Hepatocyte (in vitro differentiated cells): ENCODE data around the gene TMEM174. TPM values are rescaled to one million over a fixed set of nuclear protein-coding genes. Genes with fewer than 3 reads are reported as not detected.

Experiments used
- DNase-seq: peaks from one replicate; pipeline ENCODE4 v3.0.0-alpha.2; 2016; ENCODE audit warnings: low spot score
- H2AFZ ChIP-seq: fragments of 200-600 bp; sonication (generic); 2 replicates; pipeline ENCODE4 v1.6.0; 2016; ENCODE audit warnings: antibody characterized with exemption, mild to moderate bottlenecking
- H3K27ac ChIP-seq: fragments of 200-600 bp; sonication (generic); 2 replicates; pipeline ENCODE4 v1.5.1; 2016; ENCODE audit warnings: mild to moderate bottlenecking
- H3K27me3 ChIP-seq: fragments of 200-600 bp; sonication (generic); 2 replicates; pipeline ENCODE4 v1.6.1; 2016
- H3K36me3 ChIP-seq: fragments of 200-600 bp; sonication (generic); replicated peaks from 2 replicates; pipeline ENCODE4 v1.5.1; 2016; ENCODE audit warnings: low read depth; ENCODE audit not compliant: insufficient read depth
- H3K4me1 ChIP-seq: fragments of 200-600 bp; sonication (generic); 2 replicates; pipeline ENCODE4 v1.5.1; 2016; ENCODE audit warnings: mild to moderate bottlenecking, moderate library complexity; ENCODE audit not compliant: insufficient read depth
- H3K4me2 ChIP-seq: fragments of 200-600 bp; sonication (generic); 2 replicates; pipeline ENCODE4 v1.6.0; 2016
- H3K4me3 ChIP-seq: fragments of 200-600 bp; sonication (generic); 2 replicates; pipeline ENCODE4 v1.5.1; 2016; ENCODE audit warnings: mild to moderate bottlenecking
- H3K79me2 ChIP-seq: fragments of 200-600 bp; sonication (generic); 2 replicates; pipeline ENCODE4 v1.6.0; 2017; ENCODE audit warnings: mild to moderate bottlenecking
- H3K9me2 ChIP-seq: fragments of 200-600 bp; sonication (generic); replicated peaks from 2 replicates; pipeline ENCODE4 v1.6.0; 2017; ENCODE audit warnings: mild to moderate bottlenecking; ENCODE audit not compliant: insufficient read depth
- H3K9me3 ChIP-seq: fragments of 200-600 bp; sonication (generic); 2 replicates; pipeline ENCODE4 v1.5.1; 2016; ENCODE audit warnings: low read depth, mild to moderate bottlenecking
- H4K20me1 ChIP-seq: fragments of 200-600 bp; sonication (generic); 2 replicates; pipeline ENCODE4 v1.6.0; 2016; ENCODE audit warnings: mild to moderate bottlenecking; ENCODE audit not compliant: insufficient read depth, poor library complexity, severe bottlenecking
- EZH2 ChIP-seq: fragments of 200-600 bp; sonication (generic); IDR thresholded peaks from 2 replicates; pipeline ENCODE4 v1.6.1; 2016; ENCODE audit warnings: antibody characterized with exemption, mild to moderate bottlenecking, borderline replicate concordance
- EZH2phosphoT487 ChIP-seq: fragments of 200-600 bp; sonication (generic); IDR thresholded peaks from one replicate; pipeline ENCODE4 v1.6.1; 2018; ENCODE audit warnings: antibody characterized with exemption, mild to moderate bottlenecking, low read depth, moderate library complexity; ENCODE audit not compliant: unreplicated experiment, severe bottlenecking
- WGBS: methylation state at CpG from one replicate; pipeline ENCODE4 v1.1.6; 2016; ENCODE audit warnings: low lambda C conversion rate; ENCODE audit errors: missing lambda C conversion rate; 5-methylcytosine and 5-hydroxymethylcytosine counted together
- polyA plus RNA-seq: library from polyadenylated mRNA; unstranded; fragments of >200 nt; fragmentation: Nextera tagmentation; extraction: Ambion mirVana; gene quantifications from 2 replicates; pipeline ENCODE4 v1.2.1, GENCODE V29; 2016
- total RNA-seq: library from RNA; depleted of rRNA; stranded (reverse); fragments of >200 nt; gene quantifications from 2 replicates; pipeline ENCODE4 v1.2.3, GENCODE V29; 2014
- TF ChIP-seq, protein P1 (sequence below): fragments of 200-600 bp; sonication (generic); IDR thresholded peaks from 2 replicates; pipeline ENCODE4 v1.5.1; 2016; ENCODE audit warnings: antibody characterized with exemption, mild to moderate bottlenecking; ENCODE audit not compliant: poor library complexity

TMEM174 gene
- total and polyA plus RNA-seq, 2 experiments from 2014 or later = not detected

DNA sequence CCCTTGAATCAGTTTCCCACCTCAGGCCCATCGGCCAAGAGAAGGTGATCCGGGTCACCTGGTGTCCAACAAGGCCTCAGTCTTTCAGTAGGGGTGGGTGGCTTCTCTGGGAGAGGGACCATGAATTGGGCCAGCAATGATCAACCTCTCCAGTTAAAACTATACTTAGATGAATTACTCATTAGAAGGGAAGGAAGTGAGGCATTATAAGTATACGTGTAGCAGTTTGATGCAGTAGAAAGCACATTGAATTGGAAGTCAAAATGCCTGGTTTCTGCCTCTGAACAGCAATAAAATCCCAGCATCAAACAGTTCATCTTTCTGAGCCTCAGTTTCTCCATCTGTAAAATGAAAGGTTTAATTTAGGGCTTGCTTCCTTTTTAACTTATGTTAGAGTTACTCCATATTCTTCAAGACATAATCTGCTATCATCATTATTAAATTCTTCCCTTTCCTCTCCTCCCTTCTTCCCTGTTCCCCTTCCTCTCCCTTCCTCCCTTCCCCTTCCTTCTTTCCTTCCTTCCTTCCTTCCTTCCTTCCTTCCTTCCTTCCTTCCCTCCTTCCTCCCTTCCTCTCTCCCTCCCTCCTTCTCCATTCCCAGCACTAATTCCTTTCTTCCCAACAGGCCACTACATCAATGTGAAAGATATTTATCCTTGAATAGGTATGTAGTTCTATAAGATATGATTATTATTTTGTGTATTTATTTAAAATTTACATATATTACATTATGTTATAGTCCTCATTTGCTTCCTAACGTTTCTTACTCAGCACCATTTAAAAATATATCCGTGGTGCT lies 18.6 kb upstream of the TMEM174 start:
- no peak overlapping the region for H3K4me2 ChIP-seq
- H3K9me2 ChIP-seq = no peaks in the 10 kb centered on the region
- H3K9me3 ChIP-seq = no peaks in the 10 kb centered on the region
- H3K36me3 ChIP-seq = no peaks in the 10 kb centered on the region
- no peak for DNase-seq
- H3K4me3 ChIP-seq = no peak overlapping the region
- H3K79me2 ChIP-seq = no peaks in the 10 kb centered on the region
- no peaks in the 10 kb centered on the region for H3K27me3 ChIP-seq
- WGBS = 82% methylated on average over 5 of the region's 5 CpGs
- H2AFZ ChIP-seq = no peak overlapping the region
- no peaks in the 10 kb centered on the region for H3K4me1 ChIP-seq
- H3K27ac ChIP-seq = no peak overlapping the region
- TF ChIP-seq EZH2 (no peak), EZH2phosphoT487 (no peak)
- TF ChIP-seq, protein P1, sequence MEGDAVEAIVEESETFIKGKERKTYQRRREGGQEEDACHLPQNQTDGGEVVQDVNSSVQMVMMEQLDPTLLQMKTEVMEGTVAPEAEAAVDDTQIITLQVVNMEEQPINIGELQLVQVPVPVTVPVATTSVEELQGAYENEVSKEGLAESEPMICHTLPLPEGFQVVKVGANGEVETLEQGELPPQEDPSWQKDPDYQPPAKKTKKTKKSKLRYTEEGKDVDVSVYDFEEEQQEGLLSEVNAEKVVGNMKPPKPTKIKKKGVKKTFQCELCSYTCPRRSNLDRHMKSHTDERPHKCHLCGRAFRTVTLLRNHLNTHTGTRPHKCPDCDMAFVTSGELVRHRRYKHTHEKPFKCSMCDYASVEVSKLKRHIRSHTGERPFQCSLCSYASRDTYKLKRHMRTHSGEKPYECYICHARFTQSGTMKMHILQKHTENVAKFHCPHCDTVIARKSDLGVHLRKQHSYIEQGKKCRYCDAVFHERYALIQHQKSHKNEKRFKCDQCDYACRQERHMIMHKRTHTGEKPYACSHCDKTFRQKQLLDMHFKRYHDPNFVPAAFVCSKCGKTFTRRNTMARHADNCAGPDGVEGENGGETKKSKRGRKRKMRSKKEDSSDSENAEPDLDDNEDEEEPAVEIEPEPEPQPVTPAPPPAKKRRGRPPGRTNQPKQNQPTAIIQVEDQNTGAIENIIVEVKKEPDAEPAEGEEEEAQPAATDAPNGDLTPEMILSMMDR = no peak
- H4K20me1 ChIP-seq = no peaks in the 10 kb centered on the region

DNA sequence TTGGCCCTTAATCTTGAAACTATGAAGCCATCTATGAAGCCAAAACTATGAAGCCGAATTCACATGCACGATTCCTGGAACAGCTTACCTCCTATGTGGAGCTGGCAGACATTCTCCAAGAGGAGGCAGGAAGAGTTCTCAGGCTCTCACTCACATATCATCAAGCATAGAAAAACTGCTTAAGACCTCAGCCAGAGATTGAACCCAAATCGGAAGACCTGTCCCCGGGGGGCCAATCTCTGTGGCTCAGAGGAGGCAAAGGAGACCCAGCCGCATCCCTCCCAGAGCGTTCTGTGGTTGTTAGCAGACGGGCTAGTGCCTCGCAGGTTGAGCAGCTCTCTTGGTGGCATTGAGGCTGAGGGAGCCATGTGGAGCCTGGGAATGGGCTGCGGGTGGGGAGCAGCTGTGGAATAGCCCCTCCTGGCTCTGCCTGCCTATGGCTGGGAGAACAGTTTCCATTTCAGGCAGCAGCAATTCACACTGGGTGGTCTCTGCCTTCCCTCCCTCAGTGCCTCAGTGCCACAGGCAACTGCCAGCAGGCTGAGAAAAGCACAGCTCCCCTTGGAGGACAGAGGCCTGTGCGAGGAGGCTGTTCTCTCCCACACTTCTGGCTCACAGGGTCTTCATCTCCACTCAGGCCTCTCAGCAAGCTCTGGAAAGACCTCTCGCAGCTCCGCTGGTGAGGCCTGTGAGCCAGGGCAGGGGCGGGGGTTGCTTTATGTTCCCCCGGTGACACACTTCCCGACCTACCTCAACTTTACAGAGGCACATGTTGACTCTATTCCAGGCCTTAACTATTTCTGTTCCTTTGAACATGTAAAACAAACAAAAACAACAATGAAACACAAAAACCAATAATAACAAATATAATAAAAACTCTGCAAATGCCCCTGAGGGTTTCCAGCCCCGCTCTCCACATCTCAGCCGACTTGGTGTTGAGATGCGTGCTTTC lies 17.4 kb upstream of the TMEM174 start:
- H3K4me1 ChIP-seq = no peaks in the 10 kb centered on the region
- H3K9me3 ChIP-seq = no peaks in the 10 kb centered on the region
- TF ChIP-seq, protein P1 = no peak
- TF ChIP-seq EZH2 (no peak), EZH2phosphoT487 (no peak)
- no peak overlapping the region for H2AFZ ChIP-seq
- no peaks in the 10 kb centered on the region for H3K27me3 ChIP-seq
- 75% methylated on average over 18 of the region's 18 CpGs for WGBS
- H4K20me1 ChIP-seq = no peaks in the 10 kb centered on the region
- no peak overlapping the region for H3K4me3 ChIP-seq
- H3K27ac ChIP-seq = no peak overlapping the region
- H3K4me2 ChIP-seq = no peak overlapping the region
- H3K79me2 ChIP-seq = no peaks in the 10 kb centered on the region
- H3K9me2 ChIP-seq = no peaks in the 10 kb centered on the region
- DNase-seq = no peak
- no peaks in the 10 kb centered on the region for H3K36me3 ChIP-seq

DNA sequence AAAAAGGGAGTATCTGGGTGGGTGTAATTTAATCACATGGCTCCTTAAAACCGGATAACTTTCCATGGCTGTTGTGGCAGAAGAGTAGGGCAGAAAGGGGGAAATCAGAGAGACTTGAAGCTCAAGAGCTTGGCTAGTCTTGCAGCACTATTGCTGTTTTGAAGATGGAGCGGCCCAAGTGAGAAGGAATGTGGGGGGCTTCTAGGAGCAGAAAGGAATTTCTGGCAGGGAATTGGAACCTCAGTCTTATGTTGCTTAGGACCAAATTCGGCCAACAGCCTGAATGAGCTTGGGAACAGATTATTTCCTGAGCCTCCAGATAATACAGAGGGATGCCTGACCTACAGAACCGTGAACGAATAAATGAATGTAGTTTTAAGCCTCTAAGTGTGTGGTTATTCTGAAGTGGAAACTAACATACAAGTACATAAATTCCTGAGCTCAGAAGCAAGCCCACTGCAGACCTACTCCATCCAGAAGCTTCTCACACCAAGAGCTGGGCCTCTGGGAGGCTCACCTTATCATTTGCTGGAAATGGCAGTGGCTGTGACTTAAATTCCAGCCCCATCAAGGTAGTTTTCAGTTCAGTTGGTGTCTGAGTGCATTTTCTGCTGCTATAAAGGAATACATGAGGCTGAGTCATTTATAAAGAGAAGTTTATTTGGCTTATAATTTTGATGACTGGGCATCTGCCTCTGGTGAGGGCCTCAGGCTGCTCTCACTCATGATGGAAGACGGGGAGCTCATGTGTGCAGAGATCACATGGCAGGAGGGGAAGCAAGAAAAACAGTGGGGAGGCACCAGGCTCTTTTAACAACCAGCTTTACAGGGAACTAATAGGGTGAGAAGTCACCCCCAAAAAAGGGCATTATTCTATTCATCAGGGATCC lies 15.3 kb upstream of the TMEM174 start:
- WGBS = 84% methylated on average over 6 of the region's 6 CpGs
- Histone ChIP-seq H4K20me1 (no peaks in the 10 kb centered on the region), H2AFZ (no peak overlapping the region)

More for the DNA sequence above, 15.3 kb upstream of the TMEM174 start:
- Histone ChIP-seq H3K36me3 (no peaks in the 10 kb centered on the region), H3K27ac (no peak overlapping the region), H3K9me2 (no peaks in the 10 kb centered on the region), H3K9me3 (no peaks in the 10 kb centered on the region), H3K4me3 (no peak overlapping the region), H3K4me1 (no peaks in the 10 kb centered on the region), H3K27me3 (peaks cover 6% of the 10 kb centered on the region), H3K79me2 (no peaks in the 10 kb centered on the region), H3K4me2 (no peak overlapping the region)
- TF ChIP-seq EZH2 (no peak), EZH2phosphoT487 (no peak)
- TF ChIP-seq, protein P1 = no peak
- no peak for DNase-seq
